M059J (cell line): ENCODE measurements around the gene NCOR1. TPM values are rescaled to one million over a fixed set of nuclear protein-coding genes. Genes with fewer than 3 reads are reported as not detected.
"Not testable (repeated sequence)": the region's sequence is repeated elsewhere in the genome, so short reads cannot be mapped to it uniquely, and the experiment has no call there.

Source experiments
- DNase-seq: peaks from one replicate; pipeline ENCODE4 v3.0.0-alpha.2; 2012; ENCODE audit warnings: low read depth
- total RNA-seq: library from RNA; depleted of rRNA; stranded (reverse); fragments of >200 nt; shearing (Covaris generic); gene quantifications from 2 replicates; pipeline ENCODE4 v1.2.3, GENCODE V29; 2014; rRNA removed

Gene NCOR1
- total RNA-seq = 24.5 and 77.5 TPM in 2 replicates

- peak; percentile 91 for DNase-seq
Measured at GRCh38 chr17:16215273-16215964, at the start of gene NCOR1. TSS of gene NCOR1 (minus strand) at chr17:16215534. CDS start at chr17:16194569, 20,965 bp downstream.

- no peak for DNase-seq
Measured at GRCh38 chr17:16262201-16262600, 46.9 kb upstream of the NCOR1 start.

GRCh38 chr17:16261049-16261448, 45.7 kb upstream of the NCOR1 start:
- no peak for DNase-seq

GRCh38 chr17:16259926-16260325, 44.6 kb upstream of the NCOR1 start:
- no peak for DNase-seq

- DNase-seq = no peak
Measured at GRCh38 chr17:16258901-16259300, 43.6 kb upstream of the NCOR1 start.

- no peak for DNase-seq
Measured at GRCh38 chr17:16255481-16255921, 40.2 kb upstream of the NCOR1 start.

GRCh38 chr17:16254773-16255400, 39.6 kb upstream of the NCOR1 start:
- DNase-seq = no peak

GRCh38 chr17:16251556-16251955, 36.2 kb upstream of the NCOR1 start:
- no peak for DNase-seq

- DNase-seq = no peak
Measured at GRCh38 chr17:16251043-16251442, 35.7 kb upstream of the NCOR1 start.

- no peak for DNase-seq
Measured at GRCh38 chr17:16250635-16251034, 35.3 kb upstream of the NCOR1 start.

GRCh38 chr17:16247586-16247984, 32.3 kb upstream of the NCOR1 start:
- DNase-seq = no peak

- no peak for DNase-seq
Measured at GRCh38 chr17:16243801-16244567, 28.6 kb upstream of the NCOR1 start.

- DNase-seq = no peak
Measured at GRCh38 chr17:16243385-16243784, 28.1 kb upstream of the NCOR1 start.

- no peak for DNase-seq
Measured at GRCh38 chr17:16241906-16242399, 26.6 kb upstream of the NCOR1 start.

GRCh38 chr17:16239931-16240330, 24.6 kb upstream of the NCOR1 start:
- no peak for DNase-seq

- DNase-seq = no peak
Measured at GRCh38 chr17:16232391-16232790, 17.1 kb upstream of the NCOR1 start.

- not testable (repeated sequence) for DNase-seq
Measured at GRCh38 chr17:16229912-16230561, 14.7 kb upstream of the NCOR1 start.

GRCh38 chr17:16222406-16222805, 7.1 kb upstream of the NCOR1 start:
- no peak for DNase-seq

- DNase-seq = peak; percentile 92
Measured at GRCh38 chr17:16217002-16217635, 1.8 kb upstream of the NCOR1 start, which contains the start of gene PIGL. TSS of gene PIGL (plus strand) at chr17:16217210. CDS start at chr17:16217227, 17 bp downstream.

GRCh38 chr17:16216341-16217001, 1.1 kb upstream of the NCOR1 start:
- not testable (repeated sequence) for DNase-seq

GRCh38 chr17:16215965-16216316, 607 bp upstream of the NCOR1 start:
- no peak for DNase-seq
